Tongue (tissue), 2 donors: Measurements from ENCODE around the gene CRHR1. TPM values are rescaled to one million over a fixed set of nuclear protein-coding genes. Genes with fewer than 3 reads are reported as not detected.

Source experiments
- DNase-seq: peaks from one replicate; pipeline ENCODE4 v3.0.0-alpha.2; 2015
- total RNA-seq: library from RNA; depleted of rRNA; stranded (reverse); fragments of >200 nt; gene quantifications from one replicate; pipeline ENCODE4 v1.2.3, GENCODE V29; 2014

Gene CRHR1
- total RNA-seq, 1 donor from 2014 or later: 0.41 TPM

GRCh38 chr17:45790296-45790922, 6.3 kb downstream of the CRHR1 start:
- peak; percentile 18 for DNase-seq

GRCh38 chr17:45791041-45791582, 7.0 kb downstream of the CRHR1 start:
- peak; percentile 18 for DNase-seq

DNA sequence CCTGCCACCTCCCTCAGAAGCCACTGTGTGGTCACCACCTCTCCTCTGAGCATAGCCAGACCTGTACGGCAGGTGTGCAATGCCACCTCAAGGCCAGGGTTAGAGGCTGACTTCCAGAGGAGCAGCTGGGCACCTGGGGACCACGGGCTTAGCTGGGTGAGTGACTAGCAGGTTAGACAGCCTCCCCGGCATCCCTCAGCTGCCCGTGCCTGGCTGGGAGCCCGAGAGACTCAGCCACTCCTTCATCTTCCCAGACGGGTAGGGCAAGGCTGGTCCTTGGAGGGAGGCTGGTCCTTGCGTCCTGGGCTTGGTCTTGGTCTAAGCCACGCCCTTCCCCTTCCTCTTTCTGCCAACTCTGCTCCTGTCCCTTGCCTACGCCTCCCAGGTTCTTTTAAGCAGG, 7.8 kb downstream of the CRHR1 start:
- no peak for DNase-seq

GRCh38 chr17:45792437-45792836, 8.3 kb downstream of the CRHR1 start:
- no peak for DNase-seq

GRCh38 chr17:45792995-45793755, 9.1 kb downstream of the CRHR1 start:
- no peak for DNase-seq

GRCh38 chr17:45793999-45794540, 9.9 kb downstream of the CRHR1 start:
- DNase-seq: no peak

DNA sequence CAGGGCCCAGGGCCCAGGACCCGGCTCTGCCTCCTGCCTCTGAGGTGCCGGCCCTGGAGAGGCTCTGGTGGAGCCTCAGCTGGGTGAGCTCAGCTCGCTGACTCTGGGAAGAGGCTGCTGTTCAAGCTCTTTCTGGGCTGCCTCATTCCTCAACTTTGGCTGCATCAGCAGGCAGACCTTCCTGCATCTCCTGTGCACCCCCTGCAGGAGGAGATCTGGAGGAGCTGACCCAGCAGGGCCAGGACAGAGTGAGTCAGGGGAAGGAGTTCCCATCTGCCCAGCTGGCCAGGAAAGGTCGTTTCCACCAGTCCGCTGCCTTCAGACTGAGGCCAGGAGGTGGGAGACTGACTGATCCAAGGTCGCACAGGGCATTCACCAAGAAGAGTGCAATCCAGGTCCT, 10.7 kb downstream of the CRHR1 start:
- no peak for DNase-seq

- DNase-seq: no peak
These were observed 16.7 kb downstream of the CRHR1 start for GRCh38 chr17:45800816-45801215.

GRCh38 chr17:45801421-45801820, 17.3 kb downstream of the CRHR1 start:
- DNase-seq: no peak

- DNase-seq: no peak
These were observed 24.7 kb downstream of the CRHR1 start for GRCh38 chr17:45808845-45809244.

- peak; percentile 12 for DNase-seq
These were observed 25.4 kb downstream of the CRHR1 start for GRCh38 chr17:45809499-45809898.

GRCh38 chr17:45812102-45812501, 28.0 kb downstream of the CRHR1 start:
- no peak for DNase-seq

- DNase-seq: peak; percentile 64
These were observed 29.1 kb downstream of the CRHR1 start for GRCh38 chr17:45813048-45813725.

DNA sequence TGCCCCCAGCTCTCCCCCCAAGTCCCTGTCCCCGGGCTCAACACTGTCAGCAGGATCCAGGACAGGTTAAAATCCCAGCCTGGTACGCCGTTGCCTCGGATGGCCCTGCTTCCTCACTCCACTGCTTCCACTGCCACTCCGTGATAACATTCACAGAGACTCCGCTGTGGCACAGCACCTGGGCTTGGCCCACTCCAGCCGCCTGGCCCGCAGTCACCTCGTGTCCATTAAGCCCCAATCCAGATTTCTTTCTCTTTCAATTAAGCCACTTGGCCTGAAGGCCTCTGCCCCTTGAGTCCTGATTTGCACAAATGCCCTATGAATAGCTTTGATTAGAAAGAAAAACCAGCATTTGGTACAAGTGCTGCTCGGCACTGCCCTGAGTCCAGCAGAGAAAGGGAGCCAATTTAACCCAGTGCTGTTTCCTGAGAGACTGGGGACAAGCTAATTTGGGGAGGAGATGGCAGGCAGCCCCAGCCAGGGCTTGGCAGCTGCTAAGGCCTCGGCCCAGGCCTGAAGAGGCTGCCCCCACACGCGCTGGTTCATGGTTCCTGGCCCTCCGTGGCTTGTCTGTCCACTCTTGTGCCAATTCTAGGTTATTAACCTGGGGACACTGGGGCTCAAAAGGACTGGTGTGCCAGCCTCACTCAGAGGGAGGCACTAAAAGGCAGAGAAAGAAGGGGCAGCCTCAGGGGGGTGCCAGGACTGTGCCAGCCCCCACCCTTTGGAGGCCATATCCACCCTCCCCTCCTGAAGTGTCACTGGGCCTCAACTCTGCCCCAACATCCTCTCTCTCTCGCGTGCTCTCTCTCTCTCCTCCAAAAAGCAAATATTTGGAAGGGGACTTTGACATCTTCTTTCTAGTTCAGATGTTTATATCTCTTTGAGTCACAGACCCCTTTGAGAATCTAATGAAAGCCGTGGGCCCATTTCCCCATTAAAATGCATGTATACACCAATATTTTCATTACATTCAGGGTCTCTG, 30.8 kb downstream of the CRHR1 start:
- DNase-seq: peak; percentile 6

- DNase-seq: no peak
These were observed 31.6 kb downstream of the CRHR1 start for GRCh38 chr17:45815752-45816151.

GRCh38 chr17:45818041-45818440, 33.9 kb downstream of the CRHR1 start:
- no peak for DNase-seq

GRCh38 chr17:45818699-45819098, 34.6 kb downstream of the CRHR1 start:
- no peak for DNase-seq

DNA sequence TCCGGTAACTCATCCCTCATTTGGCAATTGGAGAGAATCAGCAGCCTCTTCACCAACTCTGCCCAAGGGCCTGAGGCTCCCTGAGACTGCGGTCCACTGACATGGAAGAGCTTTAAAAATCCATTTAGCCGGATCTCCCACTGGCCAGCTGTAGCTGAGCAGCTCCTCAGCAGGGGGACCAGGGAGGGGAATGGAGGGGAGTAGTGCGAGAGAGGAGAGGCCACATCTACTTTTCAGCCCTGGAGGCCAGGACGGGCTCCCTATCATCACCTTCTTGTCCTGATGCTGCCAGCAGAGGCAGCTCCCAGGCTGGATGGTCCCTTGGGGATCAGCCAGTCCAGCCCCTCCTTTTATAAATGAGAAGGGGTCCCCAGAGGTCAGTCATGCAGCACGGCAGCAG, 35.5 kb downstream of the CRHR1 start:
- no peak for DNase-seq

DNA sequence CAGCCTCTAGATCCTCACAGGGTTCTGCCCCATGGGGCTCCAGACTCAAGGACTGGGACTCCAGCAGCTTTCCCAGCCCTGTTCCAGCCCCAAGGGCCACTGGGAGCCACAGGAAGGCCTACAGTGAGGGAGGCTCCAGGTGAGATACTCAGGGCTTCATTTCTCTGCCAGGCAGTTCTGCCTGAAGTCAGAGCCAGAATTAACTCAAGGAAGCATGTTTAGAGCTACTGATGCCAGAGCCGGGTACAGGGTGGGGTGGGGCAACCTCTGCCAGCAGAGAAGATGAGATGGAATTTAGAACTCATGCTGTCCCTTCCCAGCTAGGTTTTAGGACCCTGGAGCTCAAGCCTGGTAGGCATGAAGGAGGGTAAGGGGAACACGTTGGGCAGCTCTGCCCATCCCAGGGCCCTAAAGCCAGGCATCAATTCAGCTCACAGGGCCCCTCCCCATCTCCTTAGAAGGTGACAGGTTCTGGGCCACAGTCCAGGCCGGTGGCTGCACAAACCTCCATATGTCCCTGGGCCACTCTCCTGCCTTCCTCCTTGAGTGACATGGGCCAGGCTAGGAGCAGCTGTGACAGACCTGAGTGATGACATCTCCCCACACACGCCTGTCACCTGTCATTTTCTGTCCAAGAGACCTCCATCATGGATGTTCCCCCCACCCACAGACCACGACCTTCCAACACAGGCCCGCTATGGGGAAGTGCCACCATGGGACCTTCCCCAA, 36.1 kb downstream of the CRHR1 start:
- peak; percentile 79 for DNase-seq

DNA sequence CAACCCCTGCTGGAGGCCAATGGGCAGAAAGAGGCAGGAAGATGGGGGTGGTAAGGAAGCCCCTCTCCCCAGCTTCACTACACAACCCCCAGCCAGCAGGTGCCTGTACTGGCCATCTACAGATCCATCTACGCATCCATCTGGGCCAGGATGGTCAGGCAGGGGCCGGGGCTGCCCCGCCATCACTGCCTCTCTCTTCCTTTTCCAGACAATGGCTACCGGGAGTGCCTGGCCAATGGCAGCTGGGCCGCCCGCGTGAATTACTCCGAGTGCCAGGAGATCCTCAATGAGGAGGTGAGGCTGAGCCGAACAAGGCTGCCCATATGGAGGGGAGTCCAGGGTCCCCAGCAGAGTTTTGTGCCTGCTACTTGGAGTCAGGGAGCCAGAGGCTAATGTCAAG, 37.0 kb downstream of the CRHR1 start:
- no peak for DNase-seq

- DNase-seq: no peak
These were observed 39.5 kb downstream of the CRHR1 start for GRCh38 chr17:45823598-45823997.
